Left lung (tissue), 10 donors: ENCODE data around the gene PCSK9. TPM values are rescaled to one million over a fixed set of nuclear protein-coding genes. Genes with fewer than 3 reads are reported as not detected.

Source experiments
- ATAC-seq: fragments of 200-7000 bp; cut with Tn5 transposase; one replicate; pipeline ENCODE4 v1.9.1; 2020; ENCODE audit warnings: moderate library complexity
- DNase-seq, 4 donors: peaks; one replicate each; pipeline ENCODE4 v3.0.0-alpha.2; 2013 to 2020
- H3K27ac ChIP-seq, 2 donors: fragments of 200-600 bp; sonication (generic) in 1 of 2; one replicate each; pipeline versions ENCODE4 v1.5.0 to v1.8.0; 2020 to 2021
- H3K27me3 ChIP-seq, 2 donors: fragments of 200-600 bp; sonication (generic) in 1 of 2; one replicate each; pipeline versions ENCODE4 v1.5.0 to v1.8.0; 2020 to 2021
- H3K36me3 ChIP-seq, 2 donors: fragments of 200-600 bp; sonication (generic) in 1 of 2; one replicate each; pipeline versions ENCODE4 v1.5.0 to v1.8.0; 2020 to 2021
- H3K4me1 ChIP-seq, 2 donors: fragments of 200-600 bp; one replicate each; pipeline ENCODE4 v1.8.0; 2021
- H3K4me3 ChIP-seq, 2 donors: fragments of 200-600 bp; sonication (generic) in 1 of 2; one replicate each; pipeline versions ENCODE4 v1.5.0 to v1.8.0; 2020 to 2021; ENCODE audit warnings: mild to moderate bottlenecking in 1 of 2
- H3K9me3 ChIP-seq, 2 donors: fragments of 200-600 bp; sonication (generic) in 1 of 2; one replicate each; pipeline versions ENCODE4 v1.5.0 to v1.8.0; 2020 to 2021
- intact Hi-C, 2 donors: fragments of 100-400 bp; cut with DNase I; formaldehyde crosslinking; loops; one replicate each; pipeline versions ENCODE4 v1.11.2 to v1.14.2; 2022
- polyA plus RNA-seq, 6 donors: library from polyadenylated mRNA; unstranded; fragments of 120-200 nt; gene quantifications; one replicate each; pipeline ENCODE4 v1.2.1, GENCODE V29; 2013; ENCODE audit not compliant: insufficient read length in 6 of 6
- total RNA-seq, 2 donors: library from RNA; stranded (reverse); fragmentation: NEBNext Ultra II Directional; extraction: Animal tissue kit (Norgen Biotek cat#: 25700); gene quantifications; one replicate each; pipeline ENCODE4 v1.2.1, GENCODE V29; 2021
- TF ChIP-seq, protein P1 (sequence below), 2 donors: fragments of 200-600 bp; sonication (generic) in 1 of 2; IDR thresholded peaks; one replicate each; pipeline versions ENCODE4 v1.5.0 to v1.8.0; 2021; ENCODE audit warnings: antibody characterized with exemption in 2 of 2
- donor health status: DM: no; HTN: yes; CAD: no.
- donor health status: DM: no; HTN: no; CAD: no.

The PCSK9 gene
- total and polyA plus RNA-seq, 8 donors = 0.63 to 55.0 (median 1.5) TPM

DNA sequence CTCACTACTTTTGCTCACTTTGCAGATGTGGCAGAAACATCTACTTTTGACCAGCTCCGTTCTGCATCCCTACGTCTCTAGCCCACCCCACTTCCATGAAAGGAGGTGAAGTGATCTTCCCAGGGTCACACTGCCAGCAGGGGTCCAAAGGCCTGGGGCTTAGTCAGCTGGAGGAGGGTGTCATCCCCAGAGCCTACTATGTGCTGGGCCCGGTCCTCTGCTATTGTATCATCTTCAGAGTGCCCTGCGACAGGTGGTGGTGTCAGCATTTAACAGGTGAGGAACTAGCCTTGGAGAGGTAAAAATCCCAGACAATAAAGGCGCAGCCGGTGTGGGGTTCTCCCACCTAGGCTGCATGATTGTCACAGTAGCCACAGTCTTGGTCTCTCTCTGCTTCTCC lies 46.2 kb upstream of the PCSK9 start:
- no peak for ATAC-seq
- Histone ChIP-seq H3K36me3 (no peaks in the 10 kb centered on the region), H3K9me3 (no peaks in the 10 kb centered on the region), H3K27ac (no peak overlapping the region), H3K27me3 (peaks cover 15 to 36% of the 10 kb centered on the region in 2 donors), H3K4me3 (no peak overlapping the region), H3K4me1 (peaks cover 0 to 12% of the 10 kb centered on the region in 2 donors)
- TF ChIP-seq, protein P1, sequence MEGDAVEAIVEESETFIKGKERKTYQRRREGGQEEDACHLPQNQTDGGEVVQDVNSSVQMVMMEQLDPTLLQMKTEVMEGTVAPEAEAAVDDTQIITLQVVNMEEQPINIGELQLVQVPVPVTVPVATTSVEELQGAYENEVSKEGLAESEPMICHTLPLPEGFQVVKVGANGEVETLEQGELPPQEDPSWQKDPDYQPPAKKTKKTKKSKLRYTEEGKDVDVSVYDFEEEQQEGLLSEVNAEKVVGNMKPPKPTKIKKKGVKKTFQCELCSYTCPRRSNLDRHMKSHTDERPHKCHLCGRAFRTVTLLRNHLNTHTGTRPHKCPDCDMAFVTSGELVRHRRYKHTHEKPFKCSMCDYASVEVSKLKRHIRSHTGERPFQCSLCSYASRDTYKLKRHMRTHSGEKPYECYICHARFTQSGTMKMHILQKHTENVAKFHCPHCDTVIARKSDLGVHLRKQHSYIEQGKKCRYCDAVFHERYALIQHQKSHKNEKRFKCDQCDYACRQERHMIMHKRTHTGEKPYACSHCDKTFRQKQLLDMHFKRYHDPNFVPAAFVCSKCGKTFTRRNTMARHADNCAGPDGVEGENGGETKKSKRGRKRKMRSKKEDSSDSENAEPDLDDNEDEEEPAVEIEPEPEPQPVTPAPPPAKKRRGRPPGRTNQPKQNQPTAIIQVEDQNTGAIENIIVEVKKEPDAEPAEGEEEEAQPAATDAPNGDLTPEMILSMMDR (IDR thresholded peaks at IDR 0.05) = no peak
- DNase-seq = no peak
- intact Hi-C loops = loop anchor here in 1 of 2 donors (10.0 kb wide), 1 partner anchor 48 kb away; no protein-coding TSS in a partner anchor

DNA sequence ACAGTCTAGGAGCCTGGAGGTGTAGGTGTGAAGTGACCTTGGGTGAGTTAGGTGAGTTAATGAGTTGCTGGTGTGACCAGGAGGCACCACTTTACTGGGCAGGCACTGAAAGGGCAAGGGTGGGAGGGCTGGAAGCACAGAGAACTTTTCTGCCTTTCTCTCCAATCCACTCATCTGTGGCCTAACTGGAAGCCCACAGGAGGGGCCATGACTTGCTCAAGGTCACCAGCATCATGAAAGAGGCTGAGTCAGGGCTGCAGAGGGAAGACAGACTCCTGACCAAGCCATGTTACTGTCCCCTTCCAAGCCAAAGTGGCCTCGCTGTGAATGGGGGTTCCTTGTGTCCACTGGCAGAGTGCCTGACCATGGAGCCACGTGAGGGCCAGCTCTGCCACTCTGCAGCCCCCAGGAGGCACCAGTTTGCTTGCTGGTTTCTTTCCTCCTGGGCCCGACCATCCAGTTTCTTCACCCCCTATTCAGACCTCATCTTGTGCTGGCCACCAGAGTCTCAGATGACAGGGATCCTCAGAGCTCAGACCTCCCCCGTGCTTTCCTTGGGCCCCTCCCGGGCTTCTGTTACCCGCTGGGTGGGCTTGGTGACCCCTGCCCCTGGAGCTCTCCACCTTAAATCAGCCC lies 44.9 kb upstream of the PCSK9 start:
- intact Hi-C loops = loop anchor here in 1 of 2 donors (10.0 kb wide), 1 partner anchor 50 kb away; no protein-coding TSS in a partner anchor
- no peak for DNase-seq

DNA sequence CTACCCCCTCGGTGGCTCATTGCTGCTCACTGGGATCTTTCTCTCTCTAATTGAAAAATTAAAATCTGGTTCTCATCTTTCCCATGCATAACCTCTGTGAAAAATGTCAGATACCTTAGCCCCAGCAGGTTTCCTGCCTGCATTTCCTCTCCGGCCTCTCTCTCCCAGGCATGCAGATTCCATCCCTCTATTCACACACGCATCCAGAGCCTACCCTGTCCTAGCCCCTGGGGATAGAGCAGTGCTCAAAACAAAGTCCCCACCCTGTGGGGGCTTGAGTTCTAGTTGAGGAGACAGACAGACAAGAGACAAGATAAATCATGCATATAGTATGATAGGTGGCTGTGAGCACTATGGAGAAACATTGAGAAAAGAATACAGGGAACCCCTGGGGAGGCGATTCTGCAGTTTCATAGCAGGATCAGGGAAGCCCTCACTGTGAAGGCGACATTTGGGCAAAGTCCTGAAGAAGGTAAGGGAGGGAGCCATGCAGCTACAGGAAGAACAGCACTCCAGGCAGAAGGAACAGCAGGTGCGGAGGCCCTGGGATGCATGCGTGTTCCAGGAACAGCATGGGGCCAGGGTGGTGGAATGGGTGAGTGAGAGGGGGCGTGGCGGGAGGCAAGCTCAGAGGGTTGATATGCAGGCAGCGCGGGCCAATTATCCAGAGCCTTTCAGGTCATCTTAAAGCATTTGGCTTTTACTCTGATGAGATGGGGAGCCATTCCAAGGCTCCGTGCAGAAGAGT lies 44.2 kb upstream of the PCSK9 start:
- ATAC-seq (no peak), DNase-seq (no peak)
- TF ChIP-seq, protein P1 (IDR thresholded peaks at IDR 0.05) = no peak
- no peak overlapping the region for H3K27ac ChIP-seq
- no peaks in the 10 kb centered on the region for H3K36me3 ChIP-seq
- intact Hi-C loops = loop anchor here in 1 of 2 donors (10.0 kb wide), 1 partner anchor 50 kb away; no protein-coding TSS in a partner anchor
- H3K4me1 ChIP-seq = peaks cover 0 to 12% of the 10 kb centered on the region in 2 donors
- H3K4me3 ChIP-seq = no peak overlapping the region
- H3K27me3 ChIP-seq = peaks cover 17 to 54% of the 10 kb centered on the region in 2 donors
- no peaks in the 10 kb centered on the region for H3K9me3 ChIP-seq

More for the DNA sequence above, 44.9 kb upstream of the PCSK9 start:
- no peak for ATAC-seq
- no peaks in the 10 kb centered on the region for H3K9me3 ChIP-seq
- TF ChIP-seq, protein P1 (IDR thresholded peaks at IDR 0.05) = no peak
- peaks cover 17 to 48% of the 10 kb centered on the region in 2 donors for H3K27me3 ChIP-seq
- peaks cover 0 to 12% of the 10 kb centered on the region in 2 donors for H3K4me1 ChIP-seq
- H3K27ac ChIP-seq = no peak overlapping the region
- H3K4me3 ChIP-seq = no peak overlapping the region
- no peaks in the 10 kb centered on the region for H3K36me3 ChIP-seq

DNA sequence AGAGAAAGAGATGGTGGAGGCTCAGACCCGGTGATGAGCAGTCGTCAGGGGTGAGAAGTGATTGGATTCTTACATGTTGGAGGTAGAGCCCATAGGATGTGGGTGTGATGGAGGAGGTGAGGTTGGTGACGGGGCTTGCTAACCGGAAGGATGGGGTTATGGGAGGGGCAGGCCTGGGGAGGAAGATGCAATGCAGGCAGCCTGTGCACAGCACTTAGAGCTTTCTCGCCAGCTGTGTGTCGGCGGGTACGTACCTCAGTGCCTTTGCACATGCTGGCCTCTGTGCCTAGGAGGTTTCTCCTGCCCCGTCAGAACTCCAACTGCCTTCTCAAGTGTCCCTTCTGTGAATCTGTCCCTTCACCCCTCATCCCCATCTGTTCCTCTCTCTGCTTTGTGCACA lies 43.5 kb upstream of the PCSK9 start:
- peaks cover 17 to 61% of the 10 kb centered on the region in 2 donors for H3K27me3 ChIP-seq
- intact Hi-C loops = loop anchor here in 1 of 2 donors (10.0 kb wide), 1 partner anchor 51 kb away; no protein-coding TSS in a partner anchor
- DNase-seq = no peak

More for the DNA sequence above, 43.5 kb upstream of the PCSK9 start:
- Histone ChIP-seq H3K27ac (no peak overlapping the region), H3K9me3 (no peaks in the 10 kb centered on the region), H3K4me1 (peaks cover 0 to 12% of the 10 kb centered on the region in 2 donors), H3K4me3 (no peak overlapping the region), H3K36me3 (no peaks in the 10 kb centered on the region)
- TF ChIP-seq, protein P1 (IDR thresholded peaks at IDR 0.05) = no peak
- ATAC-seq = no peak
